ENCODE results near the gene WARS2. TPM values are rescaled to one million over a fixed set of nuclear protein-coding genes. Genes with fewer than 3 reads are reported as not detected.

Gene WARS2
- total RNA-seq, 1 experiment from 2014 or later, result 10.5 TPM

DNA sequence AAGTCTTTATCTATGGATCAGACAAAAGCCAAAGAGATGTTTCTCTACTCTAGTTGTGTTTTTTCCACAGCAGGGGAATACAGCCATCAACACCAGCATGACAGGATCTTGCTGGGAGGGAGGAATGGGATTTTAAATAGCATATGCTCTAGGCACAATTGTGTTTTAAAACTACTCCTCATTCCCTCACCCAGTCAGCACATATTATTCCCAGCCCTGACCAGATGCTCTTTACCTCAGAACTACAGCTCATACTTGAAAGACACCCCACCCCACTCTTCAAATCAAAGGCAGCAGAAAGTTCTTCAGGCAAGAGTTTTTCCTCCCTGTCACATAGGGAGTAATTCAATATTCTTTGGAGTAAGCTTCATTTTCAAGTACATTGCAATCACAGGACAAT is 106.1 kb downstream of the WARS2 start:
- CTCF ChIA-PET, result no interaction called here
- no peak overlapping the region for H3K4me2 ChIP-seq (ENCODE audit: low read length)

More for the DNA sequence above, 106.1 kb downstream of the WARS2 start:
- H3K27me3 ChIP-seq (ENCODE audit: insufficient read depth, low read length), result no peaks in the 10 kb centered on the region
- no peak overlapping the region for H3K9ac ChIP-seq (ENCODE audit: low read length)
- ATAC-seq (no peak), DNase-seq (ENCODE audit: low read depth, low spot score) (no peak)
- H2AFZ ChIP-seq (ENCODE audit: low read depth, low read length, poor library complexity, severe bottlenecking), result no peak overlapping the region
- H3K4me1 ChIP-seq (ENCODE audit: control insufficient read depth in 1 of 2, insufficient read depth in 2 of 2, low read length in 2 of 2), result no peaks in the 10 kb centered on the region
- no TSS peak for BruUV-seq (replicated peaks)
- H3K27ac ChIP-seq (ENCODE audit: low read depth, low read length), result no peak overlapping the region
- no peaks in the 10 kb centered on the region for H3K9me2 ChIP-seq (ENCODE audit: insufficient read depth)
- no peaks in the 10 kb centered on the region for H3K36me3 ChIP-seq (ENCODE audit: control insufficient read depth in 1 of 2, insufficient read depth in 2 of 2, low read length in 2 of 2)
- TF ChIP-seq EGR1 (IDR thresholded peaks at IDR 0.05; ENCODE audit: low read depth), result no peak
- TF ChIP-seq POLR2A (IDR thresholded peaks at IDR 0.05; ENCODE audit: borderline replicate concordance, extremely low read depth, insufficient read depth, insufficient read length), result no peak
- TF ChIP-seq, protein P1, sequence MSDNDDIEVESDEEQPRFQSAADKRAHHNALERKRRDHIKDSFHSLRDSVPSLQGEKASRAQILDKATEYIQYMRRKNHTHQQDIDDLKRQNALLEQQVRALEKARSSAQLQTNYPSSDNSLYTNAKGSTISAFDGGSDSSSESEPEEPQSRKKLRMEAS (IDR thresholded peaks at IDR 0.05), result no peak
- TF ChIP-seq CTCF (IDR thresholded peaks at IDR 0.05 in 2 of 3, conservative IDR thresholded peaks at IDR 0.05 in 1 of 3; ENCODE audit: borderline replicate concordance in 1 of 3, insufficient read depth in 1 of 3, low read depth in 2 of 3, low read length in 2 of 3), result no peak
- TF ChIP-seq SIN3A (IDR thresholded peaks at IDR 0.05; ENCODE audit: low read depth), result no peak
- TF ChIP-seq ZNF274 (IDR thresholded peaks at IDR 0.05; ENCODE audit: low read depth, low read length), result no peak
- TF ChIP-seq SRF (IDR thresholded peaks at IDR 0.05; ENCODE audit: low read depth), result no peak
- intact Hi-C loops (cut with micrococcal nuclease), result no loop called here
- POLR2A ChIA-PET, result no interaction called here
- H3K9me3 ChIP-seq (ENCODE audit: control insufficient read depth in 1 of 2, insufficient read depth in 1 of 2, low read depth in 1 of 2, low read length in 2 of 2), result no peaks in the 10 kb centered on the region
- RAD21 ChIA-PET (ENCODE audit: low non-redundant PET in 1 of 2, low total read pairs in 2 of 2, uncharacterized antibody in 2 of 2, unreplicated experiment in 2 of 2), result no interaction called here
- H3K79me2 ChIP-seq (ENCODE audit: insufficient read depth, low read length), result no peaks in the 10 kb centered on the region
- H4K20me1 ChIP-seq (ENCODE audit: insufficient read depth), result no peaks in the 10 kb centered on the region
- no peak overlapping the region for H3K4me3 ChIP-seq (replicated peaks in 1 of 2; ENCODE audit: low read depth in 1 of 2, low read length in 2 of 2)
